Psoas muscle (tissue), 8 donors: ENCODE data around the gene CTBP2. TPM values are rescaled to one million over a fixed set of nuclear protein-coding genes. Genes with fewer than 3 reads are reported as not detected.

Experiments
- ATAC-seq, 4 donors: fragments of 200-7000 bp; cut with Tn5 transposase; one replicate each; pipeline ENCODE4 v1.9.1; 2020; ENCODE audit warnings: moderate library complexity in 3 of 4, mild to moderate bottlenecking in 2 of 4
- DNase-seq, 2 donors: peaks; one replicate each; pipeline ENCODE4 v3.0.0-alpha.2; 2020
- H3K27ac ChIP-seq: fragments of 200-600 bp; one replicate; pipeline ENCODE4 v1.8.0; 2022
- H3K27me3 ChIP-seq, 3 donors: fragments of 200-600 bp in 1 of 3; one replicate each; pipeline versions ENCODE4 v1.6.1 to v1.8.0; 2013 to 2022; ENCODE audit warnings: low read length in 2 of 3, mild to moderate bottlenecking in 2 of 3, moderate library complexity in 1 of 3; ENCODE audit not compliant: insufficient read depth in 3 of 3
- H3K36me3 ChIP-seq, 2 donors: fragments of 200-600 bp in 1 of 2; one replicate each; pipeline versions ENCODE4 v1.6.1 to v1.8.0; 2013 to 2022; ENCODE audit warnings: low read depth in 1 of 2, mild to moderate bottlenecking in 1 of 2, moderate library complexity in 1 of 2; ENCODE audit not compliant: insufficient read depth in 1 of 2
- H3K4me1 ChIP-seq: fragments of 200-600 bp; one replicate; pipeline ENCODE4 v1.8.0; 2022
- H3K4me3 ChIP-seq: fragments of 200-600 bp; one replicate; pipeline ENCODE4 v1.8.0; 2022; ENCODE audit warnings: mild to moderate bottlenecking
- H3K9me3 ChIP-seq: fragments of 200-600 bp; one replicate; pipeline ENCODE4 v1.8.0; 2022
- CTCF ChIP-seq: fragments of 200-600 bp; IDR thresholded peaks from one replicate; pipeline ENCODE4 v1.8.0; 2022; ENCODE audit warnings: antibody characterized with exemption
- WGBS, 3 donors: extraction: QIAGEN DNeasy Blood & Tissue Kit; methylation state at CpG; one replicate each; pipeline versions ENCODE4 v1.1.6 to v1.1.7; 2013; 5-methylcytosine and 5-hydroxymethylcytosine counted together
- intact Hi-C, 2 donors: fragments of 100-400 bp; cut with DNase I; formaldehyde crosslinking; loops; one replicate each; pipeline versions ENCODE4 v1.11.0 to v1.14.2; 2022
- polyA plus RNA-seq, 3 donors: library from polyadenylated mRNA; stranded (reverse); fragments of 200-250 nt; gene quantifications; one replicate each; pipeline ENCODE4 v1.2.3, GENCODE V29; 2013
- total RNA-seq, 4 donors: library from RNA; stranded (reverse); fragmentation: NEBNext Ultra II Directional in 2 of 4; extraction: Animal tissue kit (Norgen Biotek cat#: 25700) in 2 of 4; gene quantifications; one replicate each; pipeline versions ENCODE4 v1.2.1 to v1.2.4, GENCODE V29; 2021 to 2023
- donor health status: healthy with polysubstance abuse.
- donor health status: DM: no; HTN: no; CAD: no; lungs with moderate emphysema.
- donor health status: Bipolar disorder and iron deficiency.
- donor health status: healthy.
- donor health status: DM: yes; HTN: yes; CAD: no.
- donor health status: DM: no; HTN: no; CAD: no.
- donor health status: DM: no; HTN: no; CAD: no.
- donor health status: DM: yes; HTN: yes; CAD: no.

Gene CTBP2
- total and polyA plus RNA-seq, 7 donors = 14.7 to 49.8 (median 33.0) TPM

DNA sequence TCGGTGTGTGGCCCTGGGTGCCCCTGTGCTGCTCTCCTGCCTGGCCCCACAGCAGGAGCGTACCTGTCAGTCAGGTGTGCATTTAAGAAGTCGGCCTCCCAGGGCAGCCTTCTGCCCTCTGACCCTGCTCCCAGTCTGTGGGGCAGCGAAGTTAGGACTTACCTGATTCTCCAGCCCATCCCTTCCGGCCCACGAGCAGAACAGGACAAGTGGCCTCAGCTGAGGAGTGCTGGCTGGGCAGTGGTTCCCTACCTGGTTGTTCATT is 24.7 kb downstream of the CTBP2 start:
- no peak overlapping the region for H3K4me3 ChIP-seq
- H3K27me3 ChIP-seq = no peaks in the 10 kb centered on the region
- peaks cover 58% of the 10 kb centered on the region for H3K4me1 ChIP-seq
- peak overlapping the region; percentile 5 for H3K27ac ChIP-seq
- ATAC-seq = no peak
- intact Hi-C loops = no loop called here
- no peak for DNase-seq
- WGBS, 3 donors = 94 to 97% (median 94%) methylated on average over 6 of the region's 6 CpGs
- no peaks in the 10 kb centered on the region for H3K9me3 ChIP-seq
- peaks cover 0 to 7% of the 10 kb centered on the region in 2 donors for H3K36me3 ChIP-seq
- TF ChIP-seq CTCF = no peak

DNA sequence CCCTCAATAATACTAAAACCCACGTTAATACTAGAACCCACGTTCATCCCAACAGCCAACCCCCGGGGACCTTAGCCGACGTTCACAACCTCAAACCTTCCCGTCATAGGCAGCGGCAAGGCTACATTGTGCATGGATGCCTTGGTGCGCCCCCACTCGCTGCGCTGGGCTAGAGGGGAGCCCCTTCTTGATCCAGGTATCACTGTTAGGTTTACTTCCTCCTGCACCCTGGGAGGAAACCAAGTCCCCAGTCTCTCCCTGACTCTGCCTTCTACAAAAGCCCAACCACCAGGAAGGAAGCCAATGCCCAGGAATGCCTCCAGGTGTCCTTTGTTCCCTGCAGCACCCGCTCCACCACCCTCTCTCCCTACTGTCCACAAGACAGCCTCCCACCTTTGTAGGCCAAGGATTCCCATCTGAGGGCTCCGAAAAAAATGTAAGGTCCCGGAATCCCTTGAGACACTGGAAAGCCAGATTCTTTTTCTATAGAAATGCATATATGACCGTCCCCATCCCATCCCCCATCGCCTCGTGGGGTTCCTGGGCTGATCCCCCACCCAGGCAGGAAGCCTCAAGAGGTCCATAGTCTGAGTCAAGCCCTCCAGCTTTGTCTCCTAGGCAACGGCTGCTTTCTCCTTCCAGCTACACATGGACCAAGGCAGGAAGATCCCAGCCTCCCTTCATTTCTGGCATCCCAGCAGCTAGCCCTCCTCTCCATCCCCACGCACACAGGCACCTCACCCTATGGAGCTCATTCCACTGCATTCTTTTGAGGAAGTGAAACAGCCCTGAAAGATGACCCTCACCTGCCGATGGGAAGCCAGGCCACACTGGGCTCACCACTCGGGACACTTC is 25.2 kb downstream of the CTBP2 start:
- H3K27me3 ChIP-seq = no peaks in the 10 kb centered on the region
- peaks cover 59% of the 10 kb centered on the region for H3K4me1 ChIP-seq
- ATAC-seq = no peak
- no peak overlapping the region for H3K27ac ChIP-seq
- H3K4me3 ChIP-seq = no peak overlapping the region
- 82 to 89% (median 85%) methylated on average over 20 of the region's 20 CpGs for WGBS, 3 donors
- H3K9me3 ChIP-seq = no peaks in the 10 kb centered on the region
- no peak for DNase-seq
- TF ChIP-seq CTCF = no peak
- intact Hi-C loops = no loop called here
- peaks cover 0 to 7% of the 10 kb centered on the region in 2 donors for H3K36me3 ChIP-seq

- Histone ChIP-seq H3K4me3 (no peak overlapping the region), H3K9me3 (no peaks in the 10 kb centered on the region), H3K4me1 (peaks cover 65% of the 10 kb centered on the region), H3K27me3 (no peaks in the 10 kb centered on the region), H3K27ac (peak overlapping the region; percentile 98), H3K36me3 (peaks cover 0 to 7% of the 10 kb centered on the region in 2 donors)
- intact Hi-C loops = no loop called here
- TF ChIP-seq CTCF = no peak
- no peak for ATAC-seq
- WGBS, 3 donors = 76 to 79% (median 76%) methylated on average over 11 of the region's 11 CpGs
- no peak for DNase-seq
Observed at GRCh38 chr10:125134483-125134848, 25.9 kb downstream of the CTBP2 start.

- intact Hi-C loops = no loop called here
- Histone ChIP-seq H3K27me3 (no peaks in the 10 kb centered on the region), H3K36me3 (peaks cover 0 to 7% of the 10 kb centered on the region in 2 donors), H3K4me1 (peaks cover 69% of the 10 kb centered on the region), H3K9me3 (no peaks in the 10 kb centered on the region), H3K27ac (peak overlapping the region; percentile 98), H3K4me3 (no peak overlapping the region)
- 66 to 82% (median 67%) methylated on average over 13 to 14 of the region's 14 CpGs for WGBS, 3 donors
- ATAC-seq (no peak), DNase-seq (no peak)
- TF ChIP-seq CTCF = no peak
Observed at GRCh38 chr10:125133696-125134482, 26.5 kb downstream of the CTBP2 start.
